ENCODE measurements around the gene CRK.

- TF ChIP-seq POLR2AphosphoS5 (IDR thresholded peaks at IDR 0.05; ENCODE audit: low read depth, low read length) (no peak), FOXP2 (optimal IDR thresholded peaks at IDR 0.05; ENCODE audit: borderline replicate concordance, extremely low read depth, extremely low read length, insufficient read depth) (no peak)
Measured at GRCh38 chr17:1470071-1470754, 14.2 kb upstream of the CRK start.
